NCI-H2107 (cell line): ENCODE results near the gene FBH1.
"Not testable (repeated sequence)": the region's sequence is repeated elsewhere in the genome, so short reads cannot be mapped to it uniquely, and the experiment has no call there.

Experiments
- DNase-seq: peaks from one replicate; lab custom pipeline; 2025; lab: John Stamatoyannopoulos, UW

FBH1 gene

DNA sequence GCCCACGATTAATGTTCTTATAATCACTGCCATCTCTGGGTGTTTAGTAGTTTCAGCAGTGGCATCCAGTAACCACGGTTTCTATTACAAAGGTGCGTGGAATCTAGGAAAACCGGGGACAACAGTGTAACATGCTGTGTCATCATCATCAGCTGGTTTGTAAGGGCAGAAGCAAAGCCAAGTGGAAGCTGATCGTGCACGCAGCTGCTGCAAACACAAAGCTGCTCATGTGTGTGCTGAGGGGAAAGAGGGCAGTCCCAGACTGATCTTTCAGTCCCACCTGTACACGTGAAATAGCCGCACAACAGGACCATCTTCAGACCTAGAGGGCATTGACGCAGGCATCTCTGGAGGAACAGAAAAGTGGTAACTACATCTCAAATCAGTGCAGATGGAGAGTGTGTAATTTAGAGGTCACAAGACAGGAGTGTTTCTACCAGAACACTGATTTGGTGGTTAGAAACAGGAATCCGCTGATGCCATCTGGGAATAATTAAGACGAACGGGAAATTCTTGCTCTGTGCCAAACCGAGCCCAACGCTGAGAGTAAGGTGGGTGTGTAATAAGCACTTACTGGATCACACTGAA, 13.8 kb upstream of the FBH1 start:
- no peak for DNase-seq

DNA sequence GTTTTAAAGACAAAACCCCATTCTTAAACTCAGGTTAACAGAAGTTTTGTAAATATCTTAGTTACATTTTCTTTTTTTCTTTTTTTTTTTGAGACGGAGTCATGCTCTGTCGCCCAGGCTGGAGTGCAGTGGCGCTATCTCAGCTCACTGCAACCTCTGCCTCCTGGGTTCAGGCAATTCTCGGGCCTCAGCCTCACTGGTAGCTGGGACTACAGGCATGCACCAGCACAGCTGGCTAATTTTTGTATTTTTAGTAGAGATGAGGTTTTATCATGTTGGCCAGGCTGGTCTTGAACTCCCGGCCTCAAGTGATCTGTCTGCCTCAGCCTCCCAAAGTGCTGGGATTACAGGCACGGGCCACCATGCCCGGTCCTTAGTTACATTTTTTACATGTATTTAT, 13.0 kb upstream of the FBH1 start:
- DNase-seq, result not testable (repeated sequence)

DNA sequence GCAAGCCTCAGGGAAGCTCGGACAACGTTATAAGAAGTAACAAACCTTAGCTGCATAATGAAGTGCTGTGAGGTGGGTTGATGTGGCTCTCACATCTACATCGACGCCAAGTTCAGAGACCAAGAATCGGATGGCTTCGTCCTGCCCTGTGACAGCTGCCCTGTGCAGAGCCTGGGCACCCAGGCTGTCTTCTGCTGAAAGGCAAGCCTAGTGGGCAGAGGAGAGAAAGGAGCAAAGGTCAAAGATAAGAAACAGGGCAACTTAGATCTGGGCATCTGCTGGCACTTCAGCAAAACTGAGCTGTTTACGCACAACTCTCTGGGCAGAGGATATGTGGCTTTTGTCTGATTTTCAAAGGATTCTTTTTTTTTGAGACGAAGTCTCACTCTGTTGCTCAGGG, 7.1 kb upstream of the FBH1 start:
- no peak for DNase-seq

DNA sequence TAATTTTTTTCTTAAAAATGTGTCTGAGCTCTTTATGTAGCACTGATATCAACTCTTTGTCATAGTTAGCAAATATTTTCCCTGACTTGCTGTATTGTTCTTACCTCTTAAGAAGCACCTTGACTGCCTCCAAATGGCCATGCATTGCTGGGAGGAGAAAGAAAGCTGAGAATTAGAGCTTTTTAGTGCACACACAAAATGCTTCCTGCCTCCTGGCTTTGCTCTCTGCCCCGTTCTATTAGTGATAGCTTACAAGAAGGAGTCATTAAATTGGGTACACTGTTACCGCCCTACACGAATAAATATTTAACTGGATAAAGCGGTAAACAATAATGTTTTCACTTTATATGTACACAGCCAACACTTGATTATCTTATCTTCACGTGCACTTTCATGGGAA, 4.4 kb upstream of the FBH1 start:
- DNase-seq, result no peak

DNA sequence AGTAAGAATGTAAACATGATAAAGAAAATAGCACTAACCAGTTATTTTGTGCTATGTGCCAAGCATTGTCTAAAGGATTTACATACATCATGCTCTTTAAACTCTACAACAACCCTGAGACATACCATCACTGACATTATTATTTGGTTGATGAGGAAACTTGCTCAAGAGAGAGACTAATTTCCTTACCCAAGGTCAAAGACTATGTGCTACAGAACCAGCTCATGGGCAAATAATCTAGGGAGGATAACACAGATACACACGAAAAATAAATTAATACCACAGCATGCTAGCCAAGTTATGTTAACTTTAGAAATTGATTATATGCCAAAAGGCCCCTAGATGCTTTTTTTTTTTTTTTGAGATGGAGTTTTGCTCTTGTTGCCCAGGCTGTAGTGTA, 3.0 kb upstream of the FBH1 start:
- DNase-seq, result no peak

DNA sequence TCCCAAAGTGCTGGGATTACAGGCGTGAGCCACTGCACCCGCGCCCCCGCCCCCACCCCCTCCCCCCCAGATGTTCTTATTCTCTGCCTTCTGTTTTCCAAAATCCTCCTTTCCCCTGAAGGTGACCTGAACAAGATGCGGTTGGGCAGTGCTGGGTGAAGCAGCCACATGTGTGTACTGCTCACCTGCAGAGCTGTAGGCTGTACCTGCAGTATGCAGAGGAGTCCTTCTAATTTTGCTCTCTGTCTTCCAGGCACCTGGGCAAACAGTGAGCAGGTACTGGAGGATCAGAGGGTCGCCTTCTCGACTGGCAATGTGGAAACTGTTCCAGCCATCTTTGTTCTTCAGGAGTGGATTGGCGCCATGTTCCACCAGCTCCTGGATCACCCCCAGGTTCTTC, 2.4 kb upstream of the FBH1 start:
- no peak for DNase-seq

DNA sequence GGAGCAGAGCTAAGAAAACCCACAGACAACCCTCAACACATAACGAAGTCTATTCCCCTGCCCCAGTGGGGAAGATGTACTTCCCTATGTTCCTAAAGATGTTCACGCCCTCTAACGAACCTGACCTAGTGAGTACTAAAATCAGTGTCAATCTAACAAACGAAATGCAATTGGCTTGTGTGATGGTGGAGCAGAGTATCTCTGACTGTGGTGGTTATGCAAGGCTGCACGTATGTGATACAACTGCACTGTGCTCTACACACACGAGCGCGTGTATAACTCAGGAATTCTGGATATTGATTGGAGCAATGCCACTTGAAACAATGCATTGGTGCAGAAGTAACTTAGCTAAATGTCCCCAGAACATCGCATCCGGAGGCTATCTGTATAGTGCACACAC, 1.7 kb upstream of the FBH1 start:
- no peak for DNase-seq

DNA sequence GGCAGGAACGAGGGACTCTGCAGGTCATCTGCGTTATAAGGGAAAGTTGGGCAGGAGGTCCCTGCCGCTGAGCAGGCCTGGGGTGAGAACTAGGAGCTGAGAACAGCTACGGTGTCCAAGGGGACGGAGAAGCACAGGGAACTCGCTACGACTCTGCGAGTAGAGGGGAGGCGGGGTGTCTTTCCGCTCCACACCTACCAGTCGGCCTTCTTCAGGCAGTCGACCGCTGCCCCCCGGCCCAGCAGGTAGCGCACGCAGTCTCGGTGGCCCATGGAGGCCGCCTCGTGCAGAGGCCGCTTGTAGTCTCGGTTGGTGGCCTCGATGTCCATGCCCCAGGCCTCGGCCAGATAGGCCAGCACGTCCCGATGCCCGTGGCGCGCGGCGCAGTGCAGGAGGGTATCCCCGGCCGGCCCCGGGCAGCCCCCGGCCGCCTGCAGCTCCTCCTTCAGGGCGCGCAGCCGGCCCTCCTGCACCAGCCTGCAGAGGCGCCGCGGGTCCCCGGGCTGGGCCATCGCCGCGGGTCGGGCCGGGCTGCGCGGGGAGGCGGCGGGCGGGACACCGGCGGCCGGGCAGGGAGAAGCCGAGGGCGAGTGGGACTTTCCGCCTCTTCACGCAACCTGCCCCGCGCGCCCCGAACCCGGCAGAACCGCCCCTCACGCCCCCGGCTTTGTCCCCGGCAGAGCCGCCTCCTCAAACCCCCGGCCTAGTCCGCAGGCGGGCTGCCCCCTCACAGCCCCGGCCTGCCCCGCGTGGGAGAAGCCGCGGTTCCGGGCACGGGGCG, 1.0 kb upstream of the FBH1 start:
- DNase-seq, result no peak

DNA sequence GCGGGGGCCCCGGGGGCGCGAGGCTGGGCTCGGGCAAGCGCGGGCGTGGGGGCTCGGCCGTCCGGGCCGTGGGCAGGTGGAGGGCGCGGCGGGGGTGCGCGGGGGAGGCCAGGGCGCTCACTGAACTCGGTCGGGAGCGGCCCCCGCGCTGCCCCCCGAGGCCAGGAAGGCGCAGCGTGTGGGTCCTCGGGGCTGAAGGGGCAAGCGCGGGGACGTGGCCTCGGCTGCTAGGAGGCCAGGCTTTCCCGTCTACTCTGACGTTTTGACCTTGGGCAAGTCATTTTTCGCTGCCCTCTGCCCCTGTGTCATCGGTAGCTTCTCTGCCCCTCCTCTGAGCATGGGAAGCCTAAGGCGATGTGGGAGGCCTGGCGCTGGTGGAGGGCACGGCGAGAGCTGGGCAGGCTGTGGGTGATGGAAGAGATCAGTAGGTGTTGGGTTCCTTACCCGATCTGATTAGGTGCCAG, 441 bp downstream of the FBH1 start:
- DNase-seq, result no peak

DNA sequence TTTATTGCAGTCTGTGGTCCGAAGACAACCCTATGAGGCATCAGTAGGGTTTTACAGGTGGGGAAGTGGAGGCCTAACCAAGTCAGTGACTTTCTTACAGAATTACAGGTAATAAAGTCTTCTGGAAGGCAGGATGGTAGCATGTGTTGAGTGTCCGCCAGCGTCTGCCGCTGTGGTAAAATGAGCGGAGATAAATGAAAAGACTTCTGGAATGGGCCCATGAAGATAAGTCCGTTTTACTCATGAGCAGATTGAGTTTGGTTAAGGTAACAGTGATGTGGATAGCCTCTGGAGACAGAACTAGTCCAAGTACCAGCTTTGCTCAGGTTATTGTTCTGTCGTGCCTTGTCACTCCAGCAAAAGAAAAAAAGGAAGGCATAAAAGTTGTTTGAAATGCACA, 966 bp downstream of the FBH1 start:
- no peak for DNase-seq

DNA sequence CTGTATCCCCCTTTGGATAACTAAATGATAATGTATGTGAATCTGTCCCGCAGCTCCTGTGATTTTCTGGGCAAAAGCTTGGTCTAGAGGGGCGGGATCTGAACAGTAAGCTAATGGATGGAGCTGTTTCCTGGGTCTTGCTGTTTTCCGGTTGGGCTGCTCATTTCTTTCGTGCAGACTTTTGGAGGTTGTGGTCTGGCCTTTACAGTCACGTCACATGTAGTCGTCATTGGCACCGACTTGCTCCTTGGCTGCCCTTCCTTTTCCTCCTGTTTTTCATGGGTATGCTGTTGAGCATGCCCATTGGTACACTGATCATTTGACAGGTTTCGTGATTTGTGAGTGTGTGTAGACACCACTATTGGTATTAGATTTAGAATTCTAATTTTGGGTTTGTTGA, 2.0 kb downstream of the FBH1 start:
- DNase-seq, result no peak

DNA sequence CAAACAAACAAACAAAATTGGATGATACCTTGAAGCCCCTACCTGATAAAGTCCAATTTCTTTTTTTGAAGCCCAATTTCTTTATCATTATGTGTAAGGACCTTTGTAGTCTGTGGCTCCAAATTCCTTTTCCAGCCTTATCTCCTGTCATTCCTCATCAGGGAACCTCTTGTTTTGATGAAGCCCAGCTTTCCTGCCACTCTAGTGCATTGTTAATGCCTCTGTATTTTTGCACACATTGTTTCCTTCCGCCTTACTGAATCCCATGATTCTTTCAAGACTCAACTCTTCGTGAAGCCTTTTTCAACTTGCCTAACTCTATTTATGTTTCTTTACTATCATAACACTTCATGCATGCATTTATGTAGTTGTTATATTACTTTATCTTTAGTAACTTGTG, 3.3 kb downstream of the FBH1 start:
- no peak for DNase-seq

DNA sequence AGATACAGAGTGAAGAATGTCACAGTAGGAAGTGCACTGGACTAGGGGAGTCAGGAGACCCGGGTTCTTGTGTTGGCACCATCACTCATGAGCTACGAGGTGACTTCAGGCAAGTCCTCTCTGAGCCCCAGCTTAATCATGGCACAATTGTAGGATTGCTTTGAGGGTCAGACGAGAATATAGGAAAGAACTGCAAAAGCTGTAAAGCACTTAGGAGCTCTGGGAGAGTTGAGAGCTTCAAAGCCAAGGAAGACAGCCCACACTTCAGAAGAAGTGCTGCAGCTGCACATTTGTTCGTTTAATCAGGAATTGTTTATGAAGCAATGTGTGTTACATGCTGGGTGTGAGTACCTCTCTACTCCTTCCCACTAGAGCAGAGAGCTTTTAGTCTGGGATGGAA, 4.4 kb downstream of the FBH1 start:
- DNase-seq, result no peak

DNA sequence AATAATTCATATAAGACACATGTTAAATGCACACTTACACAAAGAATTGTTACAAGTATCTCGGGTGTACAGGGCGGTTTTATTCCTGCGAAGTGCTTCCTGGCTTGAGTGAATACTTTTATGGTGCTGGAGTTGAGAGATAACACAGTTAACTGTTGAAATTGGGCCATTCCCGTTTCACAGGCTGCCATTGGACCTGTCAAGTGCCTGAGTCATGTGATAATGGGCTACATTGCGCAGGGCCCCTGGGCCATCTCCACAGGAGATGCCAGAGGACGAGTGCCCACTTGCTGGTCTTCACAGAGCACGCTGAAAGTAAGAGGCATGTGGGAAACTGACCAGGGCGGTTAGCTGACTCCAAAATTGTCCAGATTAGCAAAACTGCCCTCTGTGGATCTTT, 4.8 kb downstream of the FBH1 start:
- no peak for DNase-seq

DNA sequence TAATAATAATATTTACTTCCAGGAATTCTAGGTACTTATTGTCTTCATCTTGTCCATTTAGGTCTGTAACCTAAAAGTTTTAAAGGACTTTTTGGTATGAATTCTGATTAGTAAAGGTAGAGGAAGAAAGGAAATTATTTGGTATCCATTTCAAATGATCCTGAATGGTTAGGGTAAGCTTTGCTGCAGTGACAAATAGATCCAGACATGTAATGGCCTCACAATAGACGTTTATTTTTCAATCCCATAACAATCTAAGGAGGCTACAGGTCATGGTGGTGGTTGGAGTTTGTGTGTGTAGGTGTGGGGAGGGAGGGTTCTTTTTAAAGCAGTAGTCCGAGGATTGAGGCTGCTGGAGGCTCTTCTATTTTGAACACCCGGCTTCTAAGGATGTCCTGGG, 5.3 kb downstream of the FBH1 start:
- no peak for DNase-seq

DNA sequence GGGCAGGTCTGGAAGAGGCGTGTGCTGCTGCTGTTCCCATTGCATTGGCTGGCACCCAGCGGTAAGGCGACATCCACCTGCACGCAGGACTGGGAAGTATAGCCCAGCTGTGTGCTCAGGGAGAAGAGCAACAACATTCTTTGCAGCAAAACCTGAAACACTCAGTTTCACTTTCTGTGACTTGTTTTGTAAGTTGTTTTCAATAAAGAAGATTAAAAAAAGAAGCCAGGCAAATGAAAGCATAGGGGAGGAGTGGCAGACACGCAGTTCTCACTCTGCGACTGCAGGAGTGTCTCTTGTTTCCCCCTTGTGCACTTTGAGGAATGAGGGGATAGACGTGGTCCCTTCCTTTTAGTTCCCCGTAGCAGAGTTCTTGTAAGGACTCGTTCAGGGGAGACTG, 5.8 kb downstream of the FBH1 start:
- DNase-seq, result no peak

DNA sequence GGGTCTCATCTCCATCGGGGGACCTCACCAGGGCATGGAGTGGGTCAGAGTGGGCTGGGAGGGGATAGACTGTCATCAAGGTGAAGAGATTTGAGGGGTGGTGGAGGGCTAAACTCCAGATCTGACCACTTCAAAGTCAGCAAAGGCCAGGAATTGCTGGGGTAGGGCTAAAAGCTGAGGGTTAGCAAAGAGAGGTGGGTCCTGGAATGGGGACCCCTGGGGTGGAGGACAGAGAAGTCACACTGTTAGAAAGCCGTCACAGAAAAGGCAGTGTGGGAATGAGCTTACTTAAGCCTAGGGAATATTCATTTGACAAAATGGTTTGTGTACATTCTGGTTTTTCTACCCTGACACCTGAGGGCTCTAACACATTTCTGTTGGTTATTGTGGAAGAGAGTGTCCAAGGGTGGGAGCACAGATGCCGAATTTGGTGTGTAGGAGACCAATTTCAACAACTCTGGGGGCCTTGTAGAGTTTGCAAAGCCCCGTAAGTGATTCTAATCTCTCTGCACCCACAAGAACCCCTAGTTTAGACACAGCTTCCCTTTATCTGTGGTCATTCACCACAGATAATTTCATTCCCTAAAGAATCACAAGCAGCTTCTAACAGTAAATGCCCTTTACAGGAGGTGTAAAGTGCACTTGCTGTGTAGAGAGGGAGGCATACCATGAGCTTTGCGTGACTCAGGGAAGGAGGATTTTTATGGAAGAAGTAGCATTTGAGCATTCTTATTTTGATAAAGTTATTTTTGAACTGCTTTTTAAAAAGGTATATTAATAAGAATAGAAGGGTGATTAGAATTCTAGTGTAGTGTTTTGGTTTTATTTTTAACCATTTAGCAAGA, 6.4 kb downstream of the FBH1 start:
- DNase-seq, result no peak

DNA sequence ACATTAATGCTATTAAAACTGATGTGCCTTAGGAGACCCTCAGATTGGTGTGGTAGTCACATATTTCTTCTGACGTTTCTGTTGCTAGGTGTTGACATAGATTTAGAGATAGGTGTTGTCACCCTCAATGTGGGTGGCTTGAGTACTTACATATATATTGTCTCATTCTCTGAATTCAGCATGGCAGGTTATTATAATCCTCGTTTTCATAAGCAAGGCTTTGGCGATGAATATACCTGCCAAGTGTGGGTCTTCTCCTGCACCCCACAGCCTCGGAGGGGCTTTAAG, 7.0 kb downstream of the FBH1 start:
- no peak for DNase-seq

DNA sequence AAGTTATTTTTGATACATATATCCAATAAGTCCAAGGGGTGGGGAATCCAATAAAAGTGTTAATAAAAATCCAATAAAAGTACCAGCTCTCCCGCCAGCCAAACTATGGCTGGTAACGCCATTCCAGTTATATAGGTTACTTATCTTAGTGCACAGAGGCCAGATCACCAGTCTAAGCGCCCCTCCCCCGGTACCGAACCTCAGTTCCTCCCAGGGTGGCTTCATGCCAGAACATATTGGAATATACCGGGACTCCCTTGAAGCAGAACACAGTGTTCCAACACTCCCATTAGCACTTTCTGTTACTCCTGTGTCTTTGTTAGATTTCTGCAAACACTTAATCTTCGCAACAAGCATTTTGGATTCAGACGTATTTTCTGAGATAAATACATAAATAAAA, 7.5 kb downstream of the FBH1 start:
- DNase-seq, result no peak

DNA sequence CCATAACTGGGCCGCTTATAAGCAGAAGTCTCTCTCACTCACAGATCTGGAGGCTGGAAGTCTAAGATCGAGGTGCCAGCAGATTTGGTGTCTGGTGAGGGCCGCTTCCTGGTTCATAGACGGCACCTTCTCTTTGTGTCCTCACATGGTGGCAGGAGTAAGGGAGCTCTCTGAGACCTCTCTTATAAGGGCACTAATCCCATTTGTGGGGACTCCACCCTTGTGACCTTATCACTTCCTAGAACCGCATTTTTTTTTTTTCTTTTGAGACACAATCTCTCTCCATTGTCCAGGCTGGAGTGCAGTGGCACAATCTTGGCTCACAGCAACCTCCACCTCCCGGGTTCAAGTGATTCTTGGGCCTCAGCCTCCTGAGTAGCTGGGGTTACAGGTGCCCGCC, 8.1 kb downstream of the FBH1 start:
- DNase-seq, result no peak

DNA sequence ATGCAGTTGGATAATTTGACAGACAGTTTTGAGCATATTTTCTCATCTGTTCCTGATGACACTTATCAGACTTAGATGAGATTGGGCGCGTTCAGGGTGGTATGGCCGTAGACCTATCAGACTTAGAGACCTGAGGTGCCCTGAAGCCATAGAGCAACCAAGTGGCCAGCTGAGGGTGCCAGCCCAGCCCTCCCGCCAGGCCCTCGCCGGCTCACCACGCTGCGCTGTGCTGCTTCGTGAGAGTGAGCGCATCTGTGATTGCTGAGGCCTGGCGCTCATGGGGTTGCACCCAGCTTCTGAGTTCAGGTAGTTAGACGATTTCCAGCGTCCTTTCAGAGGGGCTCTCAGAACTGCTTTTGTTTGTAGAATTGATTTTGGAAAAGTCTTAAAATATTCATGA, 10.2 kb downstream of the FBH1 start:
- no peak for DNase-seq

DNA sequence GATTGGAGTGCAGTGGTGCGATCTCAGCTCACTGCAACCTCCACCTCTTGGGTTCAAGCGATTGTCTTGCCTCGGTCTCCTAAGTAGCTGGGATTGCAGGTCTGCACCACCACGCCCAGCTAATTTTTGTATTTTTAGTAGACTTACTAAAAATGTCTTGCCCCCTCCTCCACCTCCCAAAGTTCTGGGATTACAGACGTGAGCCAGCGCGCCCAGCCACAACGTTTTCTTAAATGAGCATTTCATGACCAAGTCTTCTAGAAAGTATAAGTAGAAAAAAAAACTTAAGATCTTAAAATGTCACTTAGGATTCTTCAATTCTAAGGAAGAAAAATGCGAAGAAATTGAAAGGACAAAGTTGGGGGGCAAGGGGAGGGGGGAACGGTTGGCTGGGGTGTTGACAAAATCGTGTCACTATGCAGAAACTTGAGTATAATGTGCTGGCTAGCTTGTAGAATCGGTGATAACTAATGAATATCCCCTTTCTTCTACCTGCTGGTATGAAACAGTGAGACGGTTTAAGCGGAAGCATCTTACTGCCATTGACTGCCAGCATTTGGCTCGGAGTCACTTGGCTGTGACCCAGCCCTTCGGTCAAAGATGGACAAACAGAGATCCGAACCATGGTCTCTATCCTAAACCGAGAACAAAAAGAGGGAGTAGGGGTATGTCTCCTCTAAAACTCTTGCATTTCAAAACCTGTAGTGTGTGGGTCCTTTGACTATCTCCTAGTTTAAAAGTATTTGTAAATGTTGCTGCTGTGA, 12.7 kb downstream of the FBH1 start:
- DNase-seq, result no peak

DNA sequence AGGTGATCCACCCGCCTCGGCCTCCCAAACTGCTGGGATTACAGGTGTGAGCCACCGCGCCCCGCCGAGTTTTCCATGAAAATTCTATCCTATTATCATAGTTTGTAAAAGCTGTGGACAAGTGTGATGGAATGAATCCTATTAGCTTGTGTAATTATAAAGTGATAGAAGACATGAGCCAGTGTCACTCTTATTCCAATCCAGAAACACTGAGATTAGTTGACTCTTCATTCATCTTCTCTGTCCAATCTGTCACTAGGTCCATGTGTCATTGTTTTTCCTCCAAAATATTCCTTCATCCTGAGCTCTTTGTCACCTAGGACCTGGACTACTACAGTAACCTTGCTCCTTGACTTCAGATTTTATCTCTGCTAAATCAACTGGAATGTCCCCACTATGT, 13.5 kb downstream of the FBH1 start:
- DNase-seq, result no peak
